Measurements from ENCODE around the gene MMP2. TPM values are rescaled to one million over a fixed set of nuclear protein-coding genes. Genes with fewer than 3 reads are reported as not detected.

The MMP2 gene
- total and polyA plus RNA-seq, 2 experiments from 2014 or later: 128 to 196 TPM

DNA sequence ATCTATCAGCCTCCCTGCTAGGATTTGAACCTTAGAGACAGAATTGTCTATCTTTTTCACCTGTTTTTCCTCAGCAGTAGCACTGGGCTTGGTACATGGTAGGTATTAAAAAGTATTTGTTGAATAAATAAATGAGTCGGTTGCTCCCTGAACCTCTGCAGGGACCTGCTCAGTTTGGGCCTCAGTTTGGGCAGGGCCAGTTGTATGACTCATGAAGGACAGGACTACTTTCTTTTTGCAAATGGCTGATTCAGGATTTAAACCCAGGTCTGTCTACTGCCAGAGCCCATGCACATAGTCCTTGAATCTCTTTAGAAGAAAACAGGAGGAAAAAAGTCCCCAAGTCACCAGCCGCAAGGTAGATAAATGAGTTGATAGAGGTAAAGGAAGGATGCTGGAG is 3.1 kb downstream of the MMP2 start:
- H3K4me2 ChIP-seq: peak overlapping the region; percentile 38
- H3K36me3 ChIP-seq (replicated peaks; ENCODE audit: insufficient read depth, low read depth): no peaks in the 10 kb centered on the region
- H3K9me3 ChIP-seq (ENCODE audit: low read depth): no peaks in the 10 kb centered on the region
- WGBS (ENCODE audit: low lambda C conversion rate, missing lambda C conversion rate): 78% methylated on average over 2 of the region's 2 CpGs
- H3K9me2 ChIP-seq (replicated peaks; ENCODE audit: insufficient read depth): no peaks in the 10 kb centered on the region
- H3K4me3 ChIP-seq: no peak overlapping the region
- H4K20me1 ChIP-seq (ENCODE audit: insufficient read depth, poor library complexity, severe bottlenecking): peaks cover 15% of the 10 kb centered on the region
- peaks cover 33% of the 10 kb centered on the region for H3K27me3 ChIP-seq
- H3K79me2 ChIP-seq: peaks cover 24% of the 10 kb centered on the region
- H3K27ac ChIP-seq: no peak overlapping the region
- TF ChIP-seq, protein P1, sequence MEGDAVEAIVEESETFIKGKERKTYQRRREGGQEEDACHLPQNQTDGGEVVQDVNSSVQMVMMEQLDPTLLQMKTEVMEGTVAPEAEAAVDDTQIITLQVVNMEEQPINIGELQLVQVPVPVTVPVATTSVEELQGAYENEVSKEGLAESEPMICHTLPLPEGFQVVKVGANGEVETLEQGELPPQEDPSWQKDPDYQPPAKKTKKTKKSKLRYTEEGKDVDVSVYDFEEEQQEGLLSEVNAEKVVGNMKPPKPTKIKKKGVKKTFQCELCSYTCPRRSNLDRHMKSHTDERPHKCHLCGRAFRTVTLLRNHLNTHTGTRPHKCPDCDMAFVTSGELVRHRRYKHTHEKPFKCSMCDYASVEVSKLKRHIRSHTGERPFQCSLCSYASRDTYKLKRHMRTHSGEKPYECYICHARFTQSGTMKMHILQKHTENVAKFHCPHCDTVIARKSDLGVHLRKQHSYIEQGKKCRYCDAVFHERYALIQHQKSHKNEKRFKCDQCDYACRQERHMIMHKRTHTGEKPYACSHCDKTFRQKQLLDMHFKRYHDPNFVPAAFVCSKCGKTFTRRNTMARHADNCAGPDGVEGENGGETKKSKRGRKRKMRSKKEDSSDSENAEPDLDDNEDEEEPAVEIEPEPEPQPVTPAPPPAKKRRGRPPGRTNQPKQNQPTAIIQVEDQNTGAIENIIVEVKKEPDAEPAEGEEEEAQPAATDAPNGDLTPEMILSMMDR (IDR thresholded peaks at IDR 0.05; ENCODE audit: poor library complexity): no peak
- TF ChIP-seq EZH2phosphoT487 (IDR thresholded peaks at IDR 0.05; ENCODE audit: low read depth, severe bottlenecking, unreplicated experiment) (no peak), EZH2 (IDR thresholded peaks at IDR 0.05; ENCODE audit: borderline replicate concordance) (no peak)
- peaks cover 4% of the 10 kb centered on the region for H3K4me1 ChIP-seq (ENCODE audit: insufficient read depth)
- DNase-seq (ENCODE audit: low spot score): no peak
- H2AFZ ChIP-seq: no peak overlapping the region

DNA sequence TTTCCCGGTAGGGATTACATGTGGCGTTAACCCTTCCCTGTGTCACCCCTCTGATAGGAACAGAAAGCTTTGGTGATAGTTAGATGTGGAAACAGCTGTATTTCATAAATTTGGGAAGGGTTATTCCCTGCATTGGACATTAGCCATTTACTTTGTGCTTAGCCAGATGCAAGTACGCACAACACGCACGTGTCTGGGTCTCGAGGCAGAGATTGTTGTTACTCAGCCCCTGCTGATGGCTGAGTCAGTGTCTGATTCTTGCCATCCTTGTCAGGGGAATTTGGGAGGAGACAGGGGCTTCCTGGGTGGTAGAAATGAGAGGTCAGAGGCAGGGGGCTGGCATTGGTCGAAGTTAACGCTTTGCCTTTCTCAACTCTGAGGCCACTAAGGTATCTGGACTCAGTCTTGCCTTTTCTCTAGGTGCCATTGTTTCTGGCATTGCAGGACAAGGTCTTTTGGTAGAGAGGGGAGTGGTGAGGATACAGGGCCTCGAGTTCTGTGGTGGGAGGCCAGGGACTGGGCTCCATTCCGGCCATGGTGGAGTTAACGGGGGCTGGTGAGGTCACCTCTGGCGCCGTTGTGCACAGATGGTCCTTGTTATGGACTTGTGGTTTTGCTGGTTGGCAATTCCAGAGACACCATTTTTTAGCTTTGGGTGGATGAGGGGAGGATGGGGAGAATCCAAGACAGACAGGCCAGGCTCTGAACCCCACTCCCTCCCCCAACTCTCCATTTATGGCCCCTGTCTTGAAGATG is 8.2 kb downstream of the MMP2 start:
- Histone ChIP-seq H3K4me1 (ENCODE audit: insufficient read depth) (peaks cover 10% of the 10 kb centered on the region), H3K36me3 (replicated peaks; ENCODE audit: insufficient read depth, low read depth) (no peaks in the 10 kb centered on the region), H3K4me3 (no peak overlapping the region), H3K9me2 (replicated peaks; ENCODE audit: insufficient read depth) (no peaks in the 10 kb centered on the region), H3K4me2 (no peak overlapping the region), H3K79me2 (peaks cover 7% of the 10 kb centered on the region), H3K9me3 (ENCODE audit: low read depth) (no peaks in the 10 kb centered on the region), H4K20me1 (ENCODE audit: insufficient read depth, poor library complexity, severe bottlenecking) (peaks cover 9% of the 10 kb centered on the region), H2AFZ (no peak overlapping the region), H3K27ac (peak overlapping the region; percentile 62), H3K27me3 (no peaks in the 10 kb centered on the region)
- TF ChIP-seq EZH2 (IDR thresholded peaks at IDR 0.05; ENCODE audit: borderline replicate concordance) (no peak), EZH2phosphoT487 (IDR thresholded peaks at IDR 0.05; ENCODE audit: low read depth, severe bottlenecking, unreplicated experiment) (no peak)
- TF ChIP-seq, protein P1 (IDR thresholded peaks at IDR 0.05; ENCODE audit: poor library complexity): no peak
- peak; percentile 28 for DNase-seq (ENCODE audit: low spot score)
- WGBS (ENCODE audit: low lambda C conversion rate, missing lambda C conversion rate): 73% methylated on average over 13 of the region's 13 CpGs

DNA sequence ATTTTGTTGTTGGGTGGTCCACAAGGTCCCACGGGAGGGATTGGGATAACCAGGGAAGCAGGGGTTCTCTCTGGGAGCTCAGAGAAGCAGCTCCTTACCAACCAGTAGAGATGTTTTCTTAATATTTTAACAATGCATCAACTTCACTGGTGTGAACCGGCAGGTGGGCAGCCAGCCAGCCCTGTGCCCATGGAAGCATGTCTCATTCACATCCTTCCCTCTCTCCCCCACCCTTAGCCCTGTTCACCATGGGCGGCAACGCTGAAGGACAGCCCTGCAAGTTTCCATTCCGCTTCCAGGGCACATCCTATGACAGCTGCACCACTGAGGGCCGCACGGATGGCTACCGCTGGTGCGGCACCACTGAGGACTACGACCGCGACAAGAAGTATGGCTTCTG is 9.3 kb downstream of the MMP2 start:
- no peak overlapping the region for H3K27ac ChIP-seq
- no peak overlapping the region for H3K4me3 ChIP-seq
- H2AFZ ChIP-seq: no peak overlapping the region
- 93% methylated on average over 12 of the region's 12 CpGs for WGBS (ENCODE audit: low lambda C conversion rate, missing lambda C conversion rate)
- H3K4me2 ChIP-seq: no peak overlapping the region
- no peaks in the 10 kb centered on the region for H3K9me2 ChIP-seq (replicated peaks; ENCODE audit: insufficient read depth)
- H3K36me3 ChIP-seq (replicated peaks; ENCODE audit: insufficient read depth, low read depth): no peaks in the 10 kb centered on the region
- peaks cover 10% of the 10 kb centered on the region for H3K4me1 ChIP-seq (ENCODE audit: insufficient read depth)
- no peaks in the 10 kb centered on the region for H3K27me3 ChIP-seq
- H3K9me3 ChIP-seq (ENCODE audit: low read depth): no peaks in the 10 kb centered on the region
- no peak for TF ChIP-seq EZH2phosphoT487 (IDR thresholded peaks at IDR 0.05; ENCODE audit: low read depth, severe bottlenecking, unreplicated experiment)
- TF ChIP-seq EZH2 (IDR thresholded peaks at IDR 0.05; ENCODE audit: borderline replicate concordance): no peak
- TF ChIP-seq, protein P1 (IDR thresholded peaks at IDR 0.05; ENCODE audit: poor library complexity): no peak
- no peak for DNase-seq (ENCODE audit: low spot score)
- H3K79me2 ChIP-seq: no peaks in the 10 kb centered on the region
- H4K20me1 ChIP-seq (ENCODE audit: insufficient read depth, poor library complexity, severe bottlenecking): no peaks in the 10 kb centered on the region
